ENCODE measurements around the gene NTMT1.
A peak's percentile ranks its signal among the peaks of the same experiment; 100 is the strongest.
"Not testable (repeated sequence)": the region's sequence is repeated elsewhere in the genome, so short reads cannot be mapped to it uniquely, and the experiment has no call there.

Gene NTMT1

GRCh38 chr9:129626079-129626624 is at the start of gene NTMT1:
TSS of gene NTMT1 (plus strand) at chr9:129626163. CDS start at chr9:129632704, 6,541 bp downstream.
- peak; percentile 84 to 86 for DNase-seq (ENCODE audit: low read depth in 2 of 2, low spot score in 1 of 2)

- DNase-seq (ENCODE audit: low read depth in 2 of 2, low spot score in 1 of 2) = no peak
Measured at GRCh38 chr9:129576546-129577543, 49.1 kb upstream of the NTMT1 start.

GRCh38 chr9:129579294-129579693 is 46.7 kb upstream of the NTMT1 start:
- no peak for DNase-seq (ENCODE audit: low read depth in 2 of 2, low spot score in 1 of 2)

GRCh38 chr9:129580211-129580915 is 45.6 kb upstream of the NTMT1 start:
- no peak for DNase-seq (ENCODE audit: low read depth in 2 of 2, low spot score in 1 of 2)

GRCh38 chr9:129581505-129582189 is 44.3 kb upstream of the NTMT1 start:
- DNase-seq (ENCODE audit: low read depth in 2 of 2, low spot score in 1 of 2) = no peak

- DNase-seq (ENCODE audit: low read depth in 2 of 2, low spot score in 1 of 2) = no peak
Measured at GRCh38 chr9:129582855-129583254, 43.1 kb upstream of the NTMT1 start.

- no peak for DNase-seq (ENCODE audit: low read depth in 2 of 2, low spot score in 1 of 2)
Measured at GRCh38 chr9:129583308-129584038, 42.5 kb upstream of the NTMT1 start.

GRCh38 chr9:129584136-129584535 is 41.8 kb upstream of the NTMT1 start:
- DNase-seq (ENCODE audit: low read depth in 2 of 2, low spot score in 1 of 2) = peak in 1 of 2 donors; percentile 27

GRCh38 chr9:129585352-129585751 is 40.6 kb upstream of the NTMT1 start:
- no peak for DNase-seq (ENCODE audit: low read depth in 2 of 2, low spot score in 1 of 2)

- DNase-seq (ENCODE audit: low read depth in 2 of 2, low spot score in 1 of 2) = no peak
Measured at GRCh38 chr9:129586245-129586644, 39.7 kb upstream of the NTMT1 start.

- no peak for DNase-seq (ENCODE audit: low read depth in 2 of 2, low spot score in 1 of 2)
Measured at GRCh38 chr9:129586685-129587084, 39.3 kb upstream of the NTMT1 start.

GRCh38 chr9:129587487-129588262 is 38.3 kb upstream of the NTMT1 start:
- DNase-seq (ENCODE audit: low read depth in 2 of 2, low spot score in 1 of 2) = no peak

GRCh38 chr9:129590466-129590865 is 35.5 kb upstream of the NTMT1 start:
- DNase-seq (ENCODE audit: low read depth in 2 of 2, low spot score in 1 of 2) = no peak

GRCh38 chr9:129591916-129592315 is 34.0 kb upstream of the NTMT1 start:
- no peak for DNase-seq (ENCODE audit: low read depth in 2 of 2, low spot score in 1 of 2)

GRCh38 chr9:129592790-129593189 is 33.2 kb upstream of the NTMT1 start:
- not testable (repeated sequence) for DNase-seq (ENCODE audit: low read depth in 2 of 2, low spot score in 1 of 2)

- no peak for DNase-seq (ENCODE audit: low read depth in 2 of 2, low spot score in 1 of 2)
Measured at GRCh38 chr9:129594632-129595031, 31.3 kb upstream of the NTMT1 start.

- DNase-seq (ENCODE audit: low read depth in 2 of 2, low spot score in 1 of 2) = no peak
Measured at GRCh38 chr9:129595311-129595741, 30.6 kb upstream of the NTMT1 start.

GRCh38 chr9:129595903-129596540 is 29.9 kb upstream of the NTMT1 start:
- no peak for DNase-seq (ENCODE audit: low read depth in 2 of 2, low spot score in 1 of 2)

Data from stimulated activated CD8-positive, alpha-beta memory T cell treated with anti-CD3 and anti-CD28 coated beads, Interleukin-4, amount 100 ng/mL, for 1 hour (primary cell).